TTC549 (cell line): ENCODE measurements around the gene UCK1.
"Not testable (repeated sequence)": the region's sequence is repeated elsewhere in the genome, so short reads cannot be mapped to it uniquely, and the experiment has no call there.

Experiments
- FAIRE-seq: peaks from 2 replicates; lab custom pipeline; 2012; peaks lifted over from hg19 to GRCh38; lab: Jason Lieb, UNC

UCK1 gene

GRCh38 chr9:131554087-131554842 is 23.2 kb upstream of the UCK1 start:
- no peak for FAIRE-seq

GRCh38 chr9:131552030-131552429 is 21.0 kb upstream of the UCK1 start:
- FAIRE-seq: no peak

GRCh38 chr9:131550465-131550864 is 19.4 kb upstream of the UCK1 start:
- not testable (repeated sequence) for FAIRE-seq

GRCh38 chr9:131549186-131549585 is 18.1 kb upstream of the UCK1 start:
- not testable (repeated sequence) for FAIRE-seq

GRCh38 chr9:131546336-131547084 is 15.4 kb upstream of the UCK1 start:
- FAIRE-seq: no peak

- no peak for FAIRE-seq
Observed at GRCh38 chr9:131545786-131546335, 14.8 kb upstream of the UCK1 start.

- FAIRE-seq: no peak
Observed at GRCh38 chr9:131545003-131545785, 14.1 kb upstream of the UCK1 start, which contains the start of gene PRRT1B. TSS of gene PRRT1B (plus strand) at chr9:131545523. CDS start at chr9:131545616, 93 bp downstream.

GRCh38 chr9:131543141-131543540 is 12.1 kb upstream of the UCK1 start:
- FAIRE-seq: no peak

- FAIRE-seq: no peak
Observed at GRCh38 chr9:131539223-131539923, 8.3 kb upstream of the UCK1 start.

- no peak for FAIRE-seq
Observed at GRCh38 chr9:131537946-131538345, 6.9 kb upstream of the UCK1 start.

GRCh38 chr9:131534721-131535237 is 3.7 kb upstream of the UCK1 start:
- FAIRE-seq: no peak

- FAIRE-seq: no peak
Observed at GRCh38 chr9:131530546-131530919, 530 bp downstream of the UCK1 start.

GRCh38 chr9:131529597-131530545 is 1.2 kb downstream of the UCK1 start:
- no peak for FAIRE-seq

GRCh38 chr9:131528886-131529505 is 2.1 kb downstream of the UCK1 start:
- no peak for FAIRE-seq

GRCh38 chr9:131528186-131528585 is 2.9 kb downstream of the UCK1 start:
- FAIRE-seq: no peak

GRCh38 chr9:131525643-131526565 is 5.2 kb downstream of the UCK1 start:
- no peak for FAIRE-seq

- FAIRE-seq: no peak
Observed at GRCh38 chr9:131524665-131525315, 6.3 kb downstream of the UCK1 start.
